Measurements from ENCODE around the gene DCANP1.

The DCANP1 gene

DNA sequence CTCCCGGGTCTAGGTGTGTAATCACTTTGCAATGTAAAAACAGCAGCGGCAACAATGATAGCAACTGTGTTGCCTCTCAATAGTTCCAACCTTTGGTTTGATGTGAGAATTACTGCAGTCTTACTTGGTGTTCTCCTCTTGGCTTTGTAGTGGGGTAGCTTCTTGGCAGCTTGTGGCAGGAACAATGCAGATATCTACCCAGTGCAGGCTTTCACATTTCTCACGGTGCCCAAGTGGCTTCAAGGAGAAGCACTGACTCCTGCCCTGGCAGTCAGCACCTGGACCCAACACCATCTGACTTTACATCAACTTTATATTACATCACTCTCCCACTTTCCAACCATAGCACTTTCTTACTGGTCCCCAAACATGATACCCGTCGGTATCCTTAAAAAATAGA, 33.4 kb upstream of the DCANP1 start:
- DNase-seq (ENCODE audit: low read depth, low spot score): no peak

DNA sequence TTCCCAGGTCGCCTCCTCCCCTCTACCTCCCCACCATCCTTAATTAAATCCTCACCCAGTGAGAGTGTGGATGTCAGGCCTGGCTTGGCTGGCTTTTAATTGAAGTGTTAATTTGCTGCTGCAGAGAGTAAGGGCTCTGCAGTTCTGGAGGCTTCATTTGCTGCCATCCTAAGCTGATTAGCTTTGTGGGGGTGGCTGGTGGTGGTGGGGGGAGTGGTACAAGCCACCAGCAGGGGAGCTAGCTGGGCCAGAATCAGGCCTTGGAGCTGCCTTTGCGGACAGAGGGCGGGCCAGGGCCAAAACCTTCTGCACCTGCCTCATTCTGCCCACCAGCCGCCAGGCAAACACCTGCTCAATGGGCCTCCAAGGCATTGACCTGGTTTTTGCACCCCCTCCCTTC, 31.8 kb upstream of the DCANP1 start:
- no peak for DNase-seq (ENCODE audit: low read depth, low spot score)

DNA sequence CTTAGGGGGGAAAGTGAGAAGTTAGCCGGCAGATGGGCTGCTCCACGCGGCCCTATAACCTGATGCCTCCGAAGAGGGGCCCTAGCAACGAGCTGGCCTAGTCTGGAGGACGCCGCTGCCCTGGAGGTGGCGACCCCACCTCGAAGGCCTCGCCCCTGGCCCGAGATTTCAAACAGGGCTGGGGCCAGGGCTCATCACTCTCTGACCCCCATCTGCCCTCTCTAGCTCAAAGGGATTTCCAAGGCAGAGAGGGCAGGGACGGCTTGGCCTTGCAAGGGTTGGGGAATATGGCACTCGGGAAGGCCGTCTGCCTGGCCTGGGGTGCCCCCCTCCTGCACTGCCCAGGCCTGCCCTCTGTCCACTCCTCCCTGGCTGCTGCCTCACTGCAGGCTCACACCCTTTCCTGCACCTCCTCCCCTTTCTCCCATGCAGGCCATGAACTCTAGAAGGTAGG, 30.5 kb upstream of the DCANP1 start:
- no peak for DNase-seq (ENCODE audit: low read depth, low spot score)

DNA sequence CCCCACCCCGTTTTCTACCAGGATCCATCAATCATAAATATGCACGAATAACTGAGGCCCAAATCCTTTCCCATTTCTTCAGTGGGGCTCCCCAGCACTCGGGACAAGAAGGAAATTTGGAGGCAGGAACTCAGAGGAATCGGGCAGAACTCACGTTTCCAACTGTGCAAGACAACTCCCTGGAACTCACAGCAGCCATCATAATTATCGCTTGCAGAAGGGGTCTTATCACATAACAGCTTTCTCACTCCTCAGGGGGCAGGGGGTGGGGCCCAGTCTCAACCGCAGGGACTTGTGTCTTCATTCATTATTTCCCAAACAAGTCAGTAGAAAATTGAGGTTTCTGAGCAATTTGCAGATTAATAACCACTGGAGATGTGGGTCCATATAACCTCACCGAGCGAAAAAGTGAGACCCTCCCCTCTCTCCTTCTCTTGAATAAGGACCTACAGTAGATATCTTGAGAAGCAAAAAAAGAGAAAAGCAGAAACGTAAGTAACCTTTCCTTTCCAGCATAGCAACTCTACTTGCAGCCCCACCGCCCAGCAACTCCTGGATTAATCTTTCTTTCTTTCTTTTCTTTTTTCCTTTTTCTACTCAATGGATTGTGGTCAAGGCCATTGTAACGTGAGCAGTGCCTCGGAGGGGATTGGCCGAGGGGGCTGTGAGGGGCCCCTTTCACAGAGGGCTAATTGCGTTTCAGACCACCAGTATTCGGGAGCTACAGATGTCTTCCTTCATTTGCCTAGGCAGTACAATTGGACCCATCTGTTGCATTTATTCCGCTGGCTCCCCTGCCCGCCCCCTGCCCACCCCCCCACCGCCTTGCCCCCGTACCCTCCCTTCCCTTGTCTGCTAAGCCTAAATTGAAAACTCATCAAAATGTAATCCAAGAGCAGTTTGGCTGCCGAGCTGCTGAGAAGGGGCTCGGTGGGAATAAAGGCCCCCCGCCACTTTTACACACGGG, 29.8 kb upstream of the DCANP1 start:
- DNase-seq (ENCODE audit: low read depth, low spot score): no peak

DNA sequence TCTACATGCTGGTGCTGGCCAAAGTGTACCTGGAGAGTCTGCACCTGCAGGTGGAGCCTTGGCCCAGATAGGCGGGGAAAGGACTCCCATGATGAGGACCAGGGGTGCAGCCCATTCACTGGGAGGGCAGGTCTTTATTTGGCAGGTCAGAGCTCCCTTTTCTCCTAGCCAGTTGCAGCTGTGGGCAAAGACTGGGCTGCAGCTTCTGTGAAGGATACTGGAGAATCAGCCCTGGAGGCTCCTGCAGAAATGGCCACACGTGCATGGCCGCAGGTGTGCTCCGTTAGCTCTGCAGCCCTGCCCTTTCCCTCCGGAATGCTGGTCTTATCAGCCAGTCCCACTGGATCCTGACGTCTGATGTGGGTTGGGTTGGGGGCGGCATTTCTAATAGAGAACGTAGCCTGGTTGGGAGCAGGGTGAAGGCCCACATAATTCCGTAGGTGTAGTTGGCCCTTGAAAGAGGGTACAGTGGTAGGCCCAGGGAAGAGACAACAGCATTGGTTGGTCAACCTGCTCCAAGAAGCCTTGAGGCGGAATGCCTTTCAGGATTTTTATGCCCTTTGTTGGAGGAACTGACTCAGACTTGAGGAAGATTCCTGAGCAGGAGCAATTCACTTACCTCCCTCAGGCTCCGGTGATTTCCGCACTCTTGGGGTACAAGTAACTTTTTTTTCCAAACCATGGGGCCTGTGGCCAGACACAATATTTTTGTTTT, 27.0 kb upstream of the DCANP1 start:
- DNase-seq (ENCODE audit: low read depth, low spot score): no peak

DNA sequence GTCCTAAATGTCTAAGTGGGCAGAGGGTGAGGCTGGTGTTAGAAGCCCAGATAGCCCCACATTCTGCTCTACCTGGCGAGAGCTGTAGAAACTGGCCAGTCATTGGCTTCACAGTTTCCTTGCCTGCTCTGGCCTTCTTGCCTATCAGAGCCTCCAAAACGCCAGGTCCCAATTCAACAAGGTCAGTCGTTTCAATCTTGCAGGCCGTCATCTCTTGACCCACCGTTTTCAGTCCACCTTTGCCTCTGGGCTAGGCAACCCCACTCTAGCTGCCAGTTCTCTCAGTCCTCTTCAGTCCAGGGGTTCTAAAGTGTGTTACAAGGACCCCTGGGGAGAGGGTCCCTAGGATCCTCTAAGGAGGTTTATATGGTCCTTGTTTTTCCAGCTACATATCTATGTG, 25.0 kb upstream of the DCANP1 start:
- DNase-seq (ENCODE audit: low read depth, low spot score): no peak

DNA sequence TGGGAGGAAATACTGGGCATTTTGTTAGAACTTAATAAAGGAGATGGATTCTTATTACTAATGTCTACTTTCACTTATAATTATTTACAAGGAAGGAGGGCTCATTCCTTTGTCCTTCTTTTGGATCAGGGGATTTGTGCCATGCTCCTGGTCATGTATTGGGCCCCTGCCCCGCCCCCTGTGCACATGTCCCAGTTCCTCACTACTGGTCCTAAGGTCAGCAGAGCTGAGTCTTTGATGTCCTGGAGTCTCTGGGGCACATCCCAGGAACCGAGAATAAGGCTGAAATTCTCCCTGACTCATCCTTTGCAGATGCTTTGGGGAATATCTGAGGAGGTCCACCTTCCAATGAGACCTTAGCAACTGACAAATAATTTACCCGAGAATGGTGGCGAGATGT, 24.6 kb upstream of the DCANP1 start:
- no peak for DNase-seq (ENCODE audit: low read depth, low spot score)

DNA sequence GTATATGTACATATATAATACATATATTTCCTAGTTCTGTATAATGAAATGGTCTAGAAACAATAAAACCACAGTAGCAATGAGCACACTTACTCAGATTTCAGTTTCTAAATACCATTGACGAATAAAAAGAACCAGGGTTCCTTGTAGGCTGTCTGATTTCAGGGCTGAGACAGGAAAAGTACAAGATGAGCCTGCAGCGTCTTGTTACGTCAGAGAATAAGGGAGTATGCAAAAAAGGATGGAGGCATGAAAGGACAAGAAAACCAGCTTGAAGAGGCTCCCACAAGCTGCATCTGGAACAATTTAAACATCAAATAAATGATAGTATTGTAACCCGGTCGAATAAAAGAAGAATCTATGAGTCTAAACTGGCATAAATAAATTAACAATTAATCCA, 22.8 kb upstream of the DCANP1 start:
- DNase-seq (ENCODE audit: low read depth, low spot score): no peak

DNA sequence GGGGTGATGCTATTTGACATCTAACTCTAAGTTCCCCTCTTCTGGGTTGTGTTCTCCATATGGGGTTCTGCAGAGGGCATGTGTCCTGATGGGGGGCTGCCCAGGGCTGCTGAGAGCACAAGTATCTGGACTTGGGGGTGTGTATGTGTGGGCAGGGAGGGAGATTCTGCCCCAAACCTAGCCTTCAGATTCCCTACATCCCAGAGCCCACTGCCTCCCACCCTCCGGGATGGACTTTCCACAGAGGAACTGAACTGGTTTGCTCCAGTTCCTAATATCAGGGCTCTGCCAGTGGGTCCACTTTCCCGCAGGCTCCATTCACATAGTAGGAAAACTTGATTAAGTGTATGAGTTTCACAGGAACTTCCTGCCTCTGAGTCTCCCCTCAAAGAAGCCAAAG, 21.4 kb upstream of the DCANP1 start:
- DNase-seq (ENCODE audit: low read depth, low spot score): no peak

DNA sequence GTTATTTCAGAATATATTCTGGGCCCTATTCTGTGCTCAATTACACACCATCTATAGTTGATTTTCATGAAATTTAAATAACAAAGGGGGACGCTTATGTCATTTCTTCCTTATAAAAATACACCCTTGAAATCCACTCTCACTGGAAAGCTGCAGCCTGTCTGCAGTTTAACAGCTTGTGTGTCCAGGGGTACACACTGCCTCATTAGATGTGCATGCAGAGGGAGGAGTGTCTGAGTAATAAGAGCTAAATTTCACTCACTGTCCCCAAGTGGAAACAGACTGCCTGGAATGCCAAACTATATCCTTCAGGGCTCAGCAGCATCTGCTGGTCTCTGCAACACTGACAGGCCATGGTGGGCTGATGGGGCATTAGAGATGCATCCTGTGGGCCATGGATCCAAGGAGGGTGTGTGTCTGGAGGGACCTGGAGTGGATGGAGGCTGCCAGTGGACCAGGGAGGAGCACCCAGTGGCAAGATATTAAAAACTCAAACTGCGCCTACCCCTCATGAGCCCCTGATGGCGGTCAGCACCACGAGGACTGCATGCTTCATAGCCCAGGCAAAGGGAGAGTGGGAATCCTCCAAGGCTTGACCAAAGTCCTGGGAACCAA, 20.8 kb upstream of the DCANP1 start:
- DNase-seq (ENCODE audit: low read depth, low spot score): no peak

DNA sequence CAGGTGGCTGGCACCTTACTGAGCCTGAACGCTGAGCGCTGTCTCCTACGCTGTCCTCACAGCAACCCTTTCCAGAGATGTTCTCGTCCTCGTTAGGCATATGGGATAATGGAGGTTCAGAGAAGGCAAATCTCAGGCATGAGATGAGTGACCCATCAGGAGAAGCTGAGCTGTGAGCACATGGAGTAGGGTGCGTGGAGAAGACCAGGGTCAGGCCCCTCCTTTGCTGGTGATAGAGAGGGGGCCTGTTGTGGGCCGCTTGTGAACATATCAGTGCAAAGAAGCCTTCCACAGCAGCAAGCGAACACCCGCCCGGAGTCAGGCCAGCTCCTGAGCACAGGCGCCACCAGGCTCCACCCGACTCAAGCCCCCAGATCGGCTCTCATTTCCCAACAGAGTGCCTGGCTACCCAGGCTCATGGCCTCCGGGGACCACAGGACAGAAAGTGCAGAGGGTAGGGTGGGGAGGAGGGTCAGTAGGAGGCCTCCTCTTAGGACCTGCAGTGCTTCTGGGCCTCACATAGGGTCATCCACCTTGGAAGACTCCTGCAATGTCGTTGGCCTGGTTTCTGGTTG, 20.0 kb upstream of the DCANP1 start:
- no peak for DNase-seq (ENCODE audit: low read depth, low spot score)

DNA sequence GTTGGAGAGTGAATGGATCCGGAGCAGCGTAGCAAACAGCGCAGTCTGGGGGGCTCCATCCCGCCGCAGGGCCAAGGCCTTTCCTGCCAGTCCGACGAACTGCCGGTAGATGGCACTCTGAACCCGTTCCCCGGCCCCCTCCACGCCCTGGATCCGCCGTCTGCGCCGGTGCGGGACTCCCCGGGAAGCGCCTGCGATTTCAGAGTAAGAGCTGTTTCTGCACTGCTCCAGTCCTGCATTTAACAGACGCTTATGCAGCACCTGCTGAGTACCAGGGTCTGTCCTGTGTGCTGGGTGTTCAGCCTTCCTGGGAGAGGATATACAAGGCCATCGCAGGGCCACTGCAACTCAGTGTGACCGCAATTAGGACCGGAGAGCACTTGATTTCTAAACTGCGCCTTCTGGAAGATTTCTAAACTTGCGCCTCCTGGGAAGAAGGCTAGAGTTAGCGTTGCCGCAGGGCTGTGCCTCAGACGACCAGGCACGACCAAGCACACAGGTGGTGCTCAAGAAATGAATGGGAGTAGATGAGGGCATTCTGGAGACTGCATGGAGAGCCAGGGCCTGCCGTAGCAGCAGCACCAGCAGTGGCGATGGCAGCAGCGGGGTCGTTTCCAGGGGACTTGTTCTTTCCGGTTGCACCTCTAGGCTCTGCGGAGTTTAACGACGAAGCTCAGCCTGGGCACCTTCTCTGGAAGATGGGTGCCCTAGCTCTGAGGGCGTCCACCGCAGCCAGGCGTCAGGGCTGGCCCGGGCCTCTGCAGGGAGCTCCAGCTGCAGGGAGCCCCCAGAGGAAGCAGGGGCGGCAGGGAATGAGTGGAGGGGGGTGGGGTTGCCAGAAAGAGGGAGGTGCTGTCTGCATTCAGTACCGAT, 19.3 kb upstream of the DCANP1 start:
- peak; percentile 37 for DNase-seq (ENCODE audit: low read depth, low spot score)

DNA sequence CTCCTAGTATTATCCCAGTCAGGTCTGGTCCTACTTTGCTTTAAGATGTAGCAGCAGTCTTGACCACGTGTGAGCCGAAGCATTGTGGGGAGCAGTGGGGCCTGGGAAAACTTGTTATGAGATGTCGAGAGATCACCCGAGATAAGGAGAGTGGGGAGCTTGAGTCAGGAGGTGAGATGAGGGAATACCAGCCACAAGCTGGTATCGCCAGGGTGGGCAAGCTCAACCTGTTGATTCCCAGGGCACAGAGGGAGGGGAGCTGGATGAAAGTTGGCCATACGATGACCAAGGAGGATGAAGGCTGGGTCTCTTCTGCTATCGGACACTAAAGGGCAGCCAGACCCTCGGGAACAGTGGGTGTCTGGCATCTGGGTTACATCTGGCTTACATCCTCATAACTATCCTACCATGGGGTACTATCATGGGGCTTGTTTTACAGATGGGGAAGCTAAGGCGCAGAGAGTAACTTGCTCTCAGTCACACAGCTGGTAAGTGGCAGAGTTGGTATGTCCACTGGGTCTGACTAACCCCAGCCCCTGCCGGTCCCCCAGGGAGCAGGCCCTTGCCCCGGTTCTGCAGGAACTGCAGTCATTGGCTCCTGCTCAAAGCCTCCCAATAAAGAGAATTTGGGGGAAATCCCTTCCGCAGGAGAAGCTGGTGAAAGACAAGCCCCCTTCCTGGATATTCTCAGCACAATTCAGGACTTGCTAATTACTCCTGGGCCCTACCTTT, 18.4 kb upstream of the DCANP1 start:
- no peak for DNase-seq (ENCODE audit: low read depth, low spot score)

DNA sequence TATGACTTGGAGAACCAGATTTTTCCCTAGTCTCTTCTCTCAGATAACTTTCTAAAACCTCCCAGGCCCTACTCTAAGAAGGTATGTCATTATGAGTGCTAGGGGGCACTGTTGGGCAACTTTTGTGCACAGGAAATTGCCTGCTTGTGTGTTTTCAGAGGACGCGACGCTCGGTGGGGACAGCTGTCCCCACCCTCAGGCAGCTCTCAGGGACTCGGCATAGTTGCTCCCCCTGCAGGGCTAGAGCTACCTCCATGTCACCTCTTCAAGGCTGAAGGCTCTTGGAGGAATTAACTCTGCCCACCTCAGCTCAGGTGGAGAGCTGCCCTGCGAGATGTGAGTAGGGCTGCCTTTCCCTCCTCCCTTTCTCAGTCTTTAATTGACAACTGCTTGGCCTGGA, 15.2 kb upstream of the DCANP1 start:
- no peak for DNase-seq (ENCODE audit: low read depth, low spot score)

DNA sequence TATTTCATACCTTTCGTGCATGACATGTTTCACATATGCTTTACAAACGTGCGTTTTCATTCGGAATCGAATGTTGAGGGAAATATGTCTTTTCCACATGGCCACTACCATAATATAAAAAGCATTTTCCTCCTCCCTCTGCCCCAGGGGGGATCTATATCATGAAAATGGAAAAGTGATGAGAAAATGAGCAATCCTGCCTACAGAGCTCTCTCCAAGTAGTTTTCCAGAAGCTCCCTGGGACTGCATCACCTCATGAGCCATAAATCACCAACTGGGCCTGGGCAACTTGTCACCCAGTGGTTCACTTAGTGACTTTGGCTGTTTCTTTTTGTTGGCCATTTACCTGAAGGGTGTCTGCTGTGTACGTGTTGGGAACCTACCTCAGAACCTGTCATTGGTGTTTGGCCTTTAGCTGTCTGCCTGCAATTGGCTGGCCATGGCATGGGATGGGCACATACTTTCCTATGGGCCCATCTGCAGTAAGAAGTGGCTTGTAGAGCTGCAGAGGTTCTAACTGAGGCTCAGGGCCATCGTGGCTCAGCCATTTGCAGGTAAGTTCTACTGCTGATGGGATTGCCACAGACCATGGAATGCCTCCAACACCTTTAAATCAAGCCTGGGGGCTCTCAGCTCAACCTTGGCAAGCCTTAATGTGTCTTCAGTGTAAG, 14.5 kb upstream of the DCANP1 start:
- DNase-seq (ENCODE audit: low read depth, low spot score): no peak

DNA sequence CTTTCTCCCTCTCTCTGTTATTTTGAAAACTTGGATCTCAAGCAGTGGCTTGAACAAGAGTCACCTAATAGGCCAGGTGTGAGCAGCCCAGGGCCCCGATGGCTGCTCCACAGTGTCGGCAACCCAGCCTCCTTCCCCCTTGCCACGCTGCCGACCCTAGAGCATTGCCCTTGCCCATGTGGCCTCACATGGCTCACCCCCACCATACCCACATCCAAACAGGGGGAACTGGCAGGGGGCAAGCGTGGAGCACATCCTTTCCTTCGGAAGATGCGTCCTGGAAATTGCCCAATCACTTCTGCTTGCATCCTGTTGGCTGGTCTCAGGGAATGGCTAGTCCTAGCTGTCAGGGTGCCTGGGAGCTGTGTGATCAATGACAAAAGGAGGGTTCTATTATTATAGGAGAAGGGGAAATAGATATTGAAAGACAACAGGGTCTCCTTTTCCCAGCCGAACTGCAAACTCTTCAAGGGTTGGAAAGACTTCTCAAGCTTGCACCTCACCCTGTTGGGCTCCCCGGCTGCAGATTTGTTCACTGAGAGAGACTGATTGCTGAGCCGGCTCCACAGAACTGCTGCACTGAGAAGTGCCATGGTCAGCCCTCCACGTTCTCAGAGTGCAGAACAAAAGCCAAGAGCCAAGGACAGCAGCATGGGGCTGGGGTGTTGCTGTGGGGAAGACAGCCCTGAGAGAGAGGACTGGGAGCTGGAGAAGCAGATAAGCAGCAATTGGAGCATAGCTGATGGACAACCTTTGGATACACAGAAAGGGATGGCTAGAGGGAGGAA, 13.3 kb upstream of the DCANP1 start:
- no peak for DNase-seq (ENCODE audit: low read depth, low spot score)

DNA sequence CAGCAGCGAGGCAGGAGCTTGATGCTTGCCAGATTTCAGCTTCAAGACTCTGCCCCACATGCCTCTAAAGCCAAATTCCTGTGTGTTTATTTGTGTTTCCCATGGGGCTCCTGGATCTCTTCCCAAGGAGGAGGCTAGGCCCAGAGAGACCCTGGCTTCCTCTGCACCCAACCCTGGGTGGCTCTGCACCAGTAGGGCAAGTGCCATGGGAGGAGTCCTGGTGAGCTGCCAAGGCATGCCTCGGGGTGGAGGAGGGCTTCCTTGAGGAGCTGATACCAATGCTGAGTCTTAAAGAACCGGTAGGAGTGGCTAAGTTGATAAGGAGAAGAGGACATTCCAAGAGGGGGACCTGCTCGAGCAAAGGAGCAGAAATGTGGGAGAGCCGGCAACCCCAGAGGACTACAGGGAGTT, 11.8 kb upstream of the DCANP1 start:
- no peak for DNase-seq (ENCODE audit: low read depth, low spot score)

DNA sequence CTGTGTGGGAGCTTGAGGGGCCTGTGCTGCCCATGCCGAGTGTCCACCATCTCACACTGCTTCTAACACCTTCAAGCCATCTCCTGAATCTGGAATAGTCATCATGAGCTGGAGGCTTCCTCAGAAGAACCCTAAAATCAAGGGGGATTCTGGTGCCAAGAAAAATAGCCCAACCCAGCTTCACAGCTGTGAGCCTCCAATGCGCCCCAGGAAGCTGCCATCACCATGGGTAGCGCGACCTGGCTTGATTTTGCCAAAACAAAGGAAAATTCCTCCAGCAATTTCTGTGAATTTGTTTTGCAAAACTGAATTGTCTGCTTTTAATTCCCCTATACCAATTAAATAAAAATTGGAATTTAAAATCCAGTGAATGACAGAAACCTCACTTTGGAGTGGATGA, 11.2 kb upstream of the DCANP1 start:
- no peak for DNase-seq (ENCODE audit: low read depth, low spot score)

DNA sequence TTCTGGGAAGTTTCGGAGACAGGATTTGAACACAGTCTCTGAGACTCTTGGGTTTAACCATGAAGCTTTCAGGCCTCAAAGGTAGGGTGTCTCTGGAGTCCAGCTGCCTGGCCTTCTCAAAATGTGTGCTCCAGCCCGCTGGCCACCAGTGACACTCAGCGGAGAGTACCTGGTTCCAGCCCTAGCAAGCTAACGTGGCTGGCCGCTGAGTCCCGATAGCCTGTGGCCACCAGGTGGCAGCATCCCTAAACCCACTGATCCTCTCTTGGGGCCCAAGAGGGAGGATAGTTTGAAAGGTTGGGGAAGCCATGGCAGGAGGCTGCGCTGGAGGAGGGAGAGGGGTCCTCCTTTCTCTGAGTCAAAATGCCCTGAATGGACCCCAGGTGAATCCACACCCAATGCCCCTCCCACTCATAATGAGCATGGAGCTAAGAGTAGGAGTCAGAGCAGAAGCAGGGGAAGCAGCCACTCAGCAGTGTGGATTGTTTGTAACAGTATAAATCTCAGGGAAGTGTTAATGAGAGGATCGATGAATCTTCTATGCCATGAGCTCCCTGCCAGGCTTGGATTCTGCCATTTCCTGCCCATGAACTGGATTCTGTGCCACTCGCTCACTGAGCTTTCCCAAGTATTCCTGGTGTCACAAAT, 10.4 kb upstream of the DCANP1 start:
- no peak for DNase-seq (ENCODE audit: low read depth, low spot score)

Data from smooth muscle cell of the brain vasculature (primary cell).